ENCODE data around the gene ATP2B1. TPM values are rescaled to one million over a fixed set of nuclear protein-coding genes. Genes with fewer than 3 reads are reported as not detected.
A peak's percentile ranks its signal among the peaks of the same experiment; 100 is the strongest.

The ATP2B1 gene
- total RNA-seq, 1 experiment from 2014 or later: 20.6 TPM

- Mint-ChIP-seq H3K27me3 (ENCODE audit: low read depth) (peaks cover 4% of the 10 kb centered on the region), H3K4me3 (no peak overlapping the region), H3K9me3 (no peaks in the 10 kb centered on the region), H3K27ac (no peak overlapping the region), H3K36me3 (ENCODE audit: insufficient read depth in 1 of 3, low read depth in 3 of 3) (no peaks in the 10 kb centered on the region), H3K4me1 (peaks cover 17 to 19% of the 10 kb centered on the region in 2 experiments)
- Histone ChIP-seq H2BK12ac (ENCODE audit: insufficient read length, low read depth, low read length) (no peak overlapping the region), H4K91ac (ENCODE audit: insufficient read length, low read depth, low read length) (no peak overlapping the region), H3K18ac (ENCODE audit: insufficient read length, low read depth, low read length) (no peak overlapping the region), H4K8ac (replicated peaks; ENCODE audit: insufficient read length, low read depth, low read length) (no peak overlapping the region), H3K79me2 (ENCODE audit: insufficient read depth, low read length) (no peaks in the 10 kb centered on the region), H3K4me2 (ENCODE audit: insufficient read depth, insufficient read length, low read length) (no peak overlapping the region), H2BK15ac (ENCODE audit: low read depth, low read length) (no peak overlapping the region), H3K23ac (ENCODE audit: insufficient read length, low read depth, low read length) (no peak overlapping the region), H3K27me3 (ENCODE audit: insufficient read depth, low read length) (no peaks in the 10 kb centered on the region), H3T11ph (ENCODE audit: low read length) (no peak overlapping the region), H3K4me1 (ENCODE audit: insufficient read depth, low read length) (no peaks in the 10 kb centered on the region), H3K14ac (ENCODE audit: insufficient read depth, low read length) (no peak overlapping the region), H3K79me1 (ENCODE audit: insufficient read depth, low read depth, low read length, poor library complexity, severe bottlenecking) (no peaks in the 10 kb centered on the region), H4K5ac (ENCODE audit: insufficient read length, low read depth, low read length) (no peak overlapping the region), H3K9me3 (ENCODE audit: control insufficient read depth, low read depth, low read length) (no peaks in the 10 kb centered on the region), H2BK120ac (ENCODE audit: low read depth, low read length, poor library complexity, severe bottlenecking) (no peak overlapping the region), H3K27ac (ENCODE audit: insufficient read length, low read depth, low read length) (no peak overlapping the region), H4K20me1 (ENCODE audit: control insufficient read depth, insufficient read depth, insufficient read length) (no peaks in the 10 kb centered on the region), H3K23me2 (ENCODE audit: insufficient read length, low read depth, low read length, poor library complexity, severe bottlenecking) (no peaks in the 10 kb centered on the region), H2AK5ac (ENCODE audit: insufficient read length, low read length) (no peak overlapping the region), H3K4ac (ENCODE audit: low read depth, low read length) (no peak overlapping the region), H3K9ac (ENCODE audit: extremely low read depth, insufficient read length, low read length) (no peak overlapping the region), H3K56ac (ENCODE audit: insufficient read length, low read depth, low read length) (no peak overlapping the region), H2BK20ac (ENCODE audit: low read depth, low read length, poor library complexity, severe bottlenecking) (no peak overlapping the region), H2AFZ (ENCODE audit: low read length) (no peak overlapping the region), H2BK5ac (ENCODE audit: insufficient read length, low read length) (no peak overlapping the region)
- TF ChIP-seq, protein P1, sequence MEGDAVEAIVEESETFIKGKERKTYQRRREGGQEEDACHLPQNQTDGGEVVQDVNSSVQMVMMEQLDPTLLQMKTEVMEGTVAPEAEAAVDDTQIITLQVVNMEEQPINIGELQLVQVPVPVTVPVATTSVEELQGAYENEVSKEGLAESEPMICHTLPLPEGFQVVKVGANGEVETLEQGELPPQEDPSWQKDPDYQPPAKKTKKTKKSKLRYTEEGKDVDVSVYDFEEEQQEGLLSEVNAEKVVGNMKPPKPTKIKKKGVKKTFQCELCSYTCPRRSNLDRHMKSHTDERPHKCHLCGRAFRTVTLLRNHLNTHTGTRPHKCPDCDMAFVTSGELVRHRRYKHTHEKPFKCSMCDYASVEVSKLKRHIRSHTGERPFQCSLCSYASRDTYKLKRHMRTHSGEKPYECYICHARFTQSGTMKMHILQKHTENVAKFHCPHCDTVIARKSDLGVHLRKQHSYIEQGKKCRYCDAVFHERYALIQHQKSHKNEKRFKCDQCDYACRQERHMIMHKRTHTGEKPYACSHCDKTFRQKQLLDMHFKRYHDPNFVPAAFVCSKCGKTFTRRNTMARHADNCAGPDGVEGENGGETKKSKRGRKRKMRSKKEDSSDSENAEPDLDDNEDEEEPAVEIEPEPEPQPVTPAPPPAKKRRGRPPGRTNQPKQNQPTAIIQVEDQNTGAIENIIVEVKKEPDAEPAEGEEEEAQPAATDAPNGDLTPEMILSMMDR (conservative IDR thresholded peaks at IDR 0.05): peak; percentile 92
- no CpG with 5 or more reads among the region's 6 CpGs for WGBS (ENCODE audit: extremely low coverage, insufficient read length, low lambda C conversion rate)
- DNase-seq: peak; percentile 80
Observed at GRCh38 chr12:89542912-89543592, 165.6 kb downstream of the ATP2B1 start.
